Duodenal mucosa (tissue), 2 donors: ENCODE results near the gene REXO1.
A peak's percentile ranks its signal among the peaks of the same experiment; 100 is the strongest.

ENCODE experiments used
- H3K27ac ChIP-seq: one replicate; pipeline ENCODE4 v1.7.0; 2013; ENCODE audit warnings: low read depth, low read length
- H3K27me3 ChIP-seq, 2 donors: one replicate each; pipeline ENCODE4 v1.7.0; 2013; ENCODE audit warnings: low read length in 2 of 2, control low read depth in 1 of 2; ENCODE audit not compliant: insufficient read depth in 2 of 2, control insufficient read depth in 1 of 2
- H3K36me3 ChIP-seq, 2 donors: one replicate each; pipeline ENCODE4 v1.7.0; 2013; ENCODE audit warnings: low read length in 2 of 2, control low read depth in 1 of 2; ENCODE audit not compliant: insufficient read depth in 2 of 2, control insufficient read depth in 1 of 2
- H3K4me1 ChIP-seq, 2 donors: one replicate each; pipeline ENCODE4 v1.7.0; 2013; ENCODE audit warnings: low read length in 2 of 2, control low read depth in 1 of 2; ENCODE audit not compliant: insufficient read depth in 2 of 2, control insufficient read depth in 1 of 2
- H3K4me3 ChIP-seq, 2 donors: one replicate each; pipeline ENCODE4 v1.7.0; 2013; ENCODE audit warnings: low read length in 2 of 2, low read depth in 1 of 2
- H3K9ac ChIP-seq, 2 donors: one replicate each; pipeline ENCODE4 v1.7.0; 2013; ENCODE audit warnings: low read length in 2 of 2, low read depth in 1 of 2
- H3K9me3 ChIP-seq, 2 donors: one replicate each; pipeline ENCODE4 v1.7.0; 2013; ENCODE audit warnings: low read length in 2 of 2, control low read depth in 1 of 2; ENCODE audit not compliant: control insufficient read depth in 1 of 2

The REXO1 gene

DNA sequence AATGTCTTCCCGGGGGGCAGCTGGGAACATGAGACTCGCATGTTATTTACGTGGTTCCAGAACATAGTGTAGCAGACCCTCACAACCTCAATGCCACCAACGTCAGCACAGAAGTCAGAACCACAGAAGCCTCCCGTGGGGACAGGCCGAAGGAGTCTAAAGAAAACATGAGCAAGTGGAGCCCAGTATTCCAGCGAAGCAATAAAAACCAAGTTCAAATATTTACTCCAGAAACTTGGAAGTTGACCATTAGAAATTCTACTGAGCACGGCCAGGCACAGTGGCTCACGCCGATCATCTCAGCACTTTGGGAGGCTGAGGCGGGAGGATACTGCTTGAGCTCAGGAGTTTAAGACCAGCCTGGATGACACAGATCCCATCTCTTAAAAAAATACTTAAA, 18.3 kb downstream of the REXO1 start:
- Histone ChIP-seq H3K36me3 (peaks cover 3 to 28% of the 10 kb centered on the region in 2 donors), H3K4me1 (peaks cover 5 to 6% of the 10 kb centered on the region in 2 donors), H3K27ac (no peak overlapping the region), H3K27me3 (no peaks in the 10 kb centered on the region), H3K9ac (no peak overlapping the region), H3K4me3 (no peak overlapping the region), H3K9me3 (no peaks in the 10 kb centered on the region)

DNA sequence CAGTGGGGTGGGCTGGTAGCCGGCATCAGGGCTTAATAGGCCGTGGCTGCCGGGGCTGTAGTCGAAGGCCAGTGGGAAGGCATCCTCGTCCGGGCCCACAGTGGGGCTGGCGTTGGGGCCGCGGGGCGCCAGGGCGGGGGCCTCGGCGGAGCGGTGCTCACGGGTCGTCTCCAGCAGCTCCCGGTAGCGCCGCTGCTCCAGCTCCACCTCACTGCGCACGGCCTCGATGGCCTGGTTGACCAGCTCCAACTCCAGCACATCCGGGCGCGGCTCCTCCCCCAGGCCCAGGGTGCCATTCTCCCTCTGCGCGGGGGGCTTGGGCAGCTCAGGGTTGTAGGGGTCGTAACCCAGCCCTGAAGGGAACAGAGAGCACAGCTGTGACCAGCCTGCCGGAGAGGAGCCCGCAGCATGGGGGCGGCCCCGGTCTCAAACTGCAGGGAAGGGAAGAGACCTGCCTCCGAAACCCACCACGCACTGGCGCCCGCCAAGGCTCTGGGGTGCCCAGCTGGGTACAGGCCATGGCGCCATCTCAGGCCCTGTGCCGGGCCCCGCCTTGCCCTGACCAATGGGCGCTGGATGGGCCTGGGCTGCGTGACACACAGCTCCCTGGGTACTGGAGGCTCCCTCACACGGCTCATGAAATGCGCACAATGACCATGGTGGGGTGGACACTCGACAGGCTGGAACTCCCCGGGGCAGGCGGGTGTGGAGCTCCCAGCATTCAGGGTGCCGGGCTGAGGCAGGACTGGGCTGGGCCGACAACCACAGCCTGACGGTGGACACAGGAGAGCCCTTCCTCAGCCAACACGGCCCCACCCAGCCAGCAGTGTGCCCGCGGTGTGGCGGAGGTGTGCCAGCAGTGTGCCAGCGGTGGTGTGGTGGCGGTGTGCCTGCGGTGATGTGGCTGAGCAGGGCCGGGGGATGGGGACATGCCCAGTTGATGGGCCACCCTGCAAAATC, 19.7 kb downstream of the REXO1 start:
- H3K27ac ChIP-seq = no peak overlapping the region
- H3K4me1 ChIP-seq = peaks cover 5 to 6% of the 10 kb centered on the region in 2 donors
- H3K27me3 ChIP-seq = no peaks in the 10 kb centered on the region
- peaks cover 6 to 27% of the 10 kb centered on the region in 2 donors for H3K36me3 ChIP-seq
- no peak overlapping the region for H3K9ac ChIP-seq
- no peaks in the 10 kb centered on the region for H3K9me3 ChIP-seq
- no peak overlapping the region for H3K4me3 ChIP-seq

- Histone ChIP-seq H3K36me3 (peaks cover 13 to 35% of the 10 kb centered on the region in 2 donors), H3K9ac (no peak overlapping the region), H3K27ac (no peak overlapping the region), H3K27me3 (no peaks in the 10 kb centered on the region), H3K9me3 (no peaks in the 10 kb centered on the region), H3K4me3 (no peak overlapping the region), H3K4me1 (peaks cover 5 to 6% of the 10 kb centered on the region in 2 donors)
These were observed 20.6 kb downstream of the REXO1 start for GRCh38 chr19:1827566-1828278.

- Histone ChIP-seq H3K36me3 (peaks cover 18 to 43% of the 10 kb centered on the region in 2 donors), H3K4me1 (peaks cover 5 to 6% of the 10 kb centered on the region in 2 donors), H3K9ac (no peak overlapping the region), H3K27ac (peak overlapping the region; percentile 25), H3K9me3 (no peaks in the 10 kb centered on the region), H3K27me3 (no peaks in the 10 kb centered on the region), H3K4me3 (no peak overlapping the region)
These were observed 21.4 kb downstream of the REXO1 start for GRCh38 chr19:1826557-1827521.

- H3K4me1 ChIP-seq = peaks cover 5 to 6% of the 10 kb centered on the region in 2 donors
- no peaks in the 10 kb centered on the region for H3K9me3 ChIP-seq
- H3K27me3 ChIP-seq = no peaks in the 10 kb centered on the region
- H3K36me3 ChIP-seq = peaks cover 18 to 50% of the 10 kb centered on the region in 2 donors
- peak overlapping the region; percentile 25 for H3K27ac ChIP-seq
- H3K9ac ChIP-seq = no peak overlapping the region
- no peak overlapping the region for H3K4me3 ChIP-seq
These were observed 22.2 kb downstream of the REXO1 start for GRCh38 chr19:1825909-1826556.

DNA sequence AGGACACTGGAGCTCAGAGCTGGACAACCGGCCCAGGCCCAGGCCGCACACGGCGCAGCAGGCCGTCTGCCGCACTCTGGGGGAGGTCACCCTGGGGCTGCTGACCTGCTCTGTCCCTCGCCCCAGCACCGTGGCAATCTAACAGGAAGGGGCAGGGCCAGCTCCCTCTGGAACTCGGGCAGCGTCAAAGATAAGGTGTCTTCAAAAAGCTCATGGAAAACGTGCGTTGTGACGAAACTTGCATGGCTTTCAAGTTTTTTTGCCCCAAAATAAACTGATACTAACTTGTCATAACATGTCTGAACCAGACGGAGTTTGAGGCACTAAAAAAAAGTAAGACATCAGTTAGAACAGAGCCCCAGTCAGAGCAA, 24.0 kb downstream of the REXO1 start:
- no peak overlapping the region for H3K27ac ChIP-seq
- H3K36me3 ChIP-seq = peaks cover 15 to 51% of the 10 kb centered on the region in 2 donors

DNA sequence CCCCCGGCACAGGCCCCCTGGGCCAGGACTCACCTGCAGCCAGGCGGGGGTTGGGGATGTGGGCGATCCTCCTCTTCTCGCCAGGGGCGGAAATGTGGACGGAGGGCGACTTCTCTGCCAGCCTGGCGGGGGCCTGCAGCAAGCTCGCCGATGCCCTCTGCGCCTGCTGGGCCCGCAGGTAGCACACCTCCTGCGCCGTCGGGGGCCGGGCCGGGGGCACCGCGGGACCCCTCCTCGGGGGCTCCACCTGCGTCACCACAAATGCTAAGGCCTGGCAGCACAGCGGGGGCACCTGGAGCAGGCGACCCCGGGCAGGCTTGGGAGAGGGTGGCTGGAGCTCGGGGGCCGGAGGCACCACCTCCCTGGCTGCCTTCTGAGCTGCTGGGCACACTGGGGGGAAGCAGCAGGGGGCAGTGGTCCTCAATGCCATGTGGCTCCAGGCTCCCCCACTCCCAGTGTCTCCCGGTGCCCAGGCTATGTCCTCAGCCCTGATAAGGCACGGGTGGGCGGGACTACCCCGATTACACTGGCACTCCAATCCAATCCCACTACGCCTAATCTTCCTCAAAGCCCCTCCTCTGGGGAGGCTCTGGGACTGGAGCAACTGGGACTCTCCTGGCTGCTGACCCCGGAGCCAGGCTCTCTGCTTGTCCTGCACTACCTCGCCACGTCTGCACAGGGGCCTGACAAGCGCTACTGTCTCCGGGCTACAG, 24.6 kb downstream of the REXO1 start:
- peaks cover 5 to 6% of the 10 kb centered on the region in 2 donors for H3K4me1 ChIP-seq

More for the DNA sequence above, 24.0 kb downstream of the REXO1 start:
- H3K27me3 ChIP-seq = no peaks in the 10 kb centered on the region
- H3K4me1 ChIP-seq = peaks cover 5 to 6% of the 10 kb centered on the region in 2 donors
- H3K9me3 ChIP-seq = no peaks in the 10 kb centered on the region
- H3K4me3 ChIP-seq = no peak overlapping the region
- no peak overlapping the region for H3K9ac ChIP-seq

DNA sequence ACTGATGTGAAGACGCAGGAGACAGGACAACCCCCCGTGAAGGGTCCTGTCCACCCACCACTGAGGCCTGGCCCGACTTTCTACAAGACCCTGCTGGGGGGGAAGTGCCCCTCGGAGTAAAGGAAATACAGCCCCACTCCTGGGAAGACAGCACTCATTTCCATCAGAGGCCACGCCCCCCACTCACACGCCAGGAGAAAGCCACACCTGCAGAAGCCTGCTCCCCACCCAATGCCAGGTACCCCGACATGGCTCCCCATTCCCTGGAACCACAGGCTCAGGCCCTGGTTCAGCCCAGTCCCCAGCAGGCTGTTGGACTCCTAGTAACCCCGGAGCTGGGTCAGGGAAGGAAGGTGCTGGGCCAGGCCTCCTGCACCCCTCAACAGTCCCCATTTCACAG, 25.3 kb downstream of the REXO1 start:
- H3K27me3 ChIP-seq = no peaks in the 10 kb centered on the region
- H3K27ac ChIP-seq = no peak overlapping the region
- peaks cover 21 to 58% of the 10 kb centered on the region in 2 donors for H3K36me3 ChIP-seq

More for the DNA sequence above, 24.6 kb downstream of the REXO1 start:
- Histone ChIP-seq H3K27me3 (no peaks in the 10 kb centered on the region), H3K9me3 (no peaks in the 10 kb centered on the region), H3K4me3 (no peak overlapping the region), H3K9ac (no peak overlapping the region), H3K36me3 (peaks cover 15 to 53% of the 10 kb centered on the region in 2 donors), H3K27ac (no peak overlapping the region)

DNA sequence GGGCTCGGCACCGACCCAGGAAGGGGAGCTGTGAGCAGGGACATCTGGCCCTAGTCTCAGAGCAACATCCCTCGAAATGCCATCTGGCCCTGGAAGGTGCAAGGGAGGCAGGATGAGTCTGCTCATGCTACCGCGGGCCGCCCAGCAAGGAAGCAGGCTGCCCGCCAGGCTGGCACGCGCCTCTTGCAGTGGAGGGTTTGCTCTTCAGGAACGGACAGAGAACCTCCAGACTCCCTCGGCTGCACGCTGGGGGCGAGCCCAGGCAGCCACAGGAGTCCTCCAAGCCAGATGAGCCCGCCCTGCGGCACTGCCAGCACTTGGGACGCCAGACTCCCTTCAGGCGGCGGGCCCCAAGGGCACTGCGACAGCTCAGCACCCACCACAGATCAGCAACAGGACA, 26.1 kb downstream of the REXO1 start:
- H3K27me3 ChIP-seq = no peaks in the 10 kb centered on the region
- no peaks in the 10 kb centered on the region for H3K9me3 ChIP-seq
- no peak overlapping the region for H3K9ac ChIP-seq
- H3K4me3 ChIP-seq = no peak overlapping the region
- H3K36me3 ChIP-seq = peaks cover 27 to 66% of the 10 kb centered on the region in 2 donors
- no peak overlapping the region for H3K27ac ChIP-seq
- H3K4me1 ChIP-seq = peaks cover 5 to 6% of the 10 kb centered on the region in 2 donors

More for the DNA sequence above, 25.3 kb downstream of the REXO1 start:
- H3K4me3 ChIP-seq = no peak overlapping the region
- peaks cover 5 to 6% of the 10 kb centered on the region in 2 donors for H3K4me1 ChIP-seq
- no peak overlapping the region for H3K9ac ChIP-seq
- H3K9me3 ChIP-seq = no peaks in the 10 kb centered on the region
